Activated CD8-positive, alpha-beta memory T cell treated with anti-CD3 and anti-CD28 coated beads, Interleukin-2, amount 50 U/mL, for 1 hour (primary cell): ENCODE results near the gene SLC12A7.
"Not testable (repeated sequence)": the region's sequence is repeated elsewhere in the genome, so short reads cannot be mapped to it uniquely, and the experiment has no call there.

Source experiments
- DNase-seq: peaks from one replicate; pipeline ENCODE4 v3.0.0-alpha.2; 2020; ENCODE audit errors: extremely low read depth

The SLC12A7 gene

DNA sequence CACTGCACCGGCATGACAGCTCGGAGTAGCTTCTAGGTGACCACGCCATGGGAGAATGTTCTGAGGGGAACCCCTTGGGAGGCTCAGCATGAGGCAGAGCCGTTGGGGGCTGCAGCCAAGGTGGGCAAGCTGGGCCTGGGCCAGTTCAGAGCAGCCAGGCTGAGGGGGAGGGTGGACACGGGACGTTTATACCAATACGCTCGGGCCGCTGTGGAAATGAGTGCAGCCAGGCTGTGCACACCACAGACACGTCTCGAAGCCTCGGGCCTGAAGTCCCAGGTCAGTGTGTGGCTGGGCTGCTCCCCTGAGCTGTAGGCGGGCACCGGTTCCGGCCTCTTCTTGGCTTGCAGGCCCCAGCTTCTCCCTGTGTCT lies 28.9 kb upstream of the SLC12A7 start:
- no peak for DNase-seq

DNA sequence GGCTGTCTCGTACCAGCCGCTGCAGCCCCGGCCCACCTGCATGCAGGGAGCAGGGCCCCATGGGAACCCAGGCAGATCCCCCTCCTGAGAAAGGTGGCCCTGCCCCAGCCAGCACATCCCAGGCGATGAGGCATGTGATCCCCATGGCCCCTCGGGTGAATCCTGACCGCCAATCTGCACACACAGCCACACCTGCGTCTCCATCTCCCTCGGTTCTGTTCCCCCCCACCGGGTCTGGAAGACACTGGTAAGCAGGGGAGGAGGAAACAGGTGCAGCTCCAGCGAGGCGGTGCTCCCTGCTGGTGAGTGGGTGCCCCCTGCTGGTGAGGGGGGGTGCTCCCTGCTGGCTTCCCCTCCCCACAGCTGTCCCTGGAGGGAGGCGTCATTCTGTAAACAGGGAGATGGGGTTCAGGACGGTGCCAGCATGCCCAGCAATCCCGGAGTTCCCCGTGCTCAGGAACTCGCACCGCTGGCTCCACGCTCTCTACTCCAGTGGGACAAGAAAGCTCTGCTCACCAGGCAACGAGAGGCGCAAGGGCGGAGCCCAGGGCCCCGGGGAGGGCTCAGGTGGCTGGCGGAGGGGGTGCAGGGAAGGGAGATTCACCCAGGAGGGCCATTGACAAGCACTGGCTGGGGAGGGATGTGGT lies 28.4 kb upstream of the SLC12A7 start:
- DNase-seq: peak; percentile 57

DNA sequence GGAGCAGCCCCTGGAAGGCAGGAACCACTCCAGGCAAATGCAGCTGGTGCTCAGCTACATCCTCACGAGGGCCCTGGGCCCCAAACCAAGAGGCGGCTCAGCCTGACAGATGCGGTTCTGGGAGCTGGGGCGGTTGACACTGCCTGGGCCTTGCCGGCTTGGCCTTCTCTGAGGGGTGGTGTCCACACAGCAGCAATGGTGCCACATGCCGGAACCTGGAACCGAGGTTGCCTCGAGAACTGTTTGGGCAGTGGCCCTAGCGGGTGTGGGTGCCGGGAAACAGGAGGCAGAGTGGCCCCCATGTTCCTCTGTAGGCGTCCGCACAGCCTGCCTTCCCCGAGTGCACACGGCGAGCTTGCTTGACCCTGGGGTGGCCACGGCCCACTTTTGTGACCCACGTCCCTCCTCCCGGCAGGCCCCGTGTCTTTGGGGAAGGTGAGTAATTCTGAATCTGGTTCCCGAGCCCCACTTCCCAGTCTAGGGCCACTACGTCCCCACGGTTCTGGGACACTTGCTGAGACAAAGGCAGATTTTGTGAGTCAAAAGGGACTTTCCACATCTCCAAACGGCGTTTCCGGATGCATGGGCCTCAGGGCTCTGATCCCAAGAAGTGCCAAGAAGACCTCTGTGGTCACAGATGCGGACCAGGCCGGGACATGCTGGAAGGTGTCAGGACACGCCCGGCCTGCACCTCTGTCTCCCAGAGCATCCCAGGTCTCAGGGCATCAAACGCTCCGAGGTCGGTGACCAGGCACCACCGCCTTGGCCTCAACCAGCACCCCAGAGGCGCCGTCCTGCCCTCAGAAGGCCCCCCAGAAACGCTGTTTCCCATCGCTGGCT lies 27.7 kb upstream of the SLC12A7 start:
- DNase-seq: no peak

DNA sequence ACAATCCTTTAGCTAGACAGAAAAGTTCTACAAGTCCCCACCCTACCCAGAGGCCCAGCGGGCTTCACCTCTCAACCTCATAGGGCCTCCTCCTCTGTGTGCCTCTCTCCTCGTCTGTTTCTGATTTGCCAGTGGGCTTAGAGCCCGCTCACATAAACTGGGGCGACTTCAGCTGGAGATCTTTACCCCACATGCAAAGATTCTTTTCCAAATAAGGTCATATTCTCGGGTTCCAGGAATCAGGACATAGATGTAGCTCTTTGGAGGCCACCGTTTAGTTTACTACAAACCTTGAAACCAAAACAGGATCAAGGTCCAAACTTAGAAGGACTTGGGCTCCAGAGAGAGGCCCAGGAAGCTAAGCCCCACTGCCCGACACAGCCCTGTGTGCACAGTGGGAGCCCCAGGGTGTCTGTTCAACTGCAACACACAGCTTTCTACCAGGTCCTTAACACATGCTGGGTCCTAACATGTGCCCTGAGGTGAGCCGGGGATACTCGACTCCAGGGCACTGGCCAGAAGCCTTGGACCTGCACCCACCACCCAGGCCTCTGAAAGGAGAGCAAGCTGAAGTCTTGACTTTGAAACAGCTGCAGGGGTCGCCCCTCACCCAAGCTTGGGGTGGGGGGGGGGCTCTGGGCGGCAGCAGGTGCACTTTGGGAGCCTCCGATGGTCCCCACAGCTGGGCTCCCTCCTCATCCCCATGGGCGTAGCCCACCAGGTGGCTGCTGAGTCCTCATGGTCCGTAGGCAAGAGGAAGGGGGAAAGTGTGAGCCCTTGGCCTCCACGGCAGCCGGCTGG lies 26.8 kb upstream of the SLC12A7 start:
- no peak for DNase-seq

DNA sequence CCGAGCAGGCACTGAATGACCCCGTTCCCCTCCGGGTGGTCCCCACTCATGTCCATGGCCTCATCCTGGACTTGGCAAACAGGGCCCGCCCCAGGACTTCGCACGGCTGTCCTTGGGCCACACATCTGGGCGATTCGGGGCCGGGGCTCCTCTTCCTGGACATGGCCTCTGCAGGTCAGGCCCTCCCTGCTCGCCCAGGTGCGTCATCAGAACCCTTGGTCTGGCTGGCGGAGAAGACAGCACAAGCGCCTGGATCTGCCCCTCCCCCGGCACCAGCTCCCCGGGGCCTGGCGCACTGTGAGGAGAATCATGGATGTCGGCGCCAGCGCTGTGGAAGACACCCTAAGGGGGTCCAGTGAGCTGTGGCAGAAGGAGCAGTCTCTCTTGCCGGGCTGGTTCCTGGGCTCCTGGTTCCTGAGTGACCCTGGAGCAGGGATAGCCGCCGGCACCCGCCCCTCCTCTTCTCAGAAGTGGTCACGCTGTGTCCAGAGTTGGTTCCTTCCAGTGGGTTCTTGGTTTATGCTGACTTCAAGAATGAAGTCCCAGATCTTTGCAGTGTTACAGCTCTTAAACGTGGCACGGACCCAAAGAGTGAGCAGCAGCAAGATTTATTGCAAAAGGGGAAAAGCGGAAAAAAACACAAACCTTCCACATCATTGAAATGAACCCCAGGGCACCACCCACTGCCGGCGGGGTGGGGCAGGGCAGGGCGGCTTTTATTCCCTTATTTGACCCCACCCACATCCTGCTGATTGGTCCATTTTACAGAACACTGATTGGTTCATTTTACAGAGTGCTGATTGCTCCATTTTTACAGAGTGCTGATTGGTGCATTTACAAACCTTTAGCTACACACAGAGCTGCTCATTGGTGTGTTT lies 25.9 kb upstream of the SLC12A7 start:
- no peak for DNase-seq

DNA sequence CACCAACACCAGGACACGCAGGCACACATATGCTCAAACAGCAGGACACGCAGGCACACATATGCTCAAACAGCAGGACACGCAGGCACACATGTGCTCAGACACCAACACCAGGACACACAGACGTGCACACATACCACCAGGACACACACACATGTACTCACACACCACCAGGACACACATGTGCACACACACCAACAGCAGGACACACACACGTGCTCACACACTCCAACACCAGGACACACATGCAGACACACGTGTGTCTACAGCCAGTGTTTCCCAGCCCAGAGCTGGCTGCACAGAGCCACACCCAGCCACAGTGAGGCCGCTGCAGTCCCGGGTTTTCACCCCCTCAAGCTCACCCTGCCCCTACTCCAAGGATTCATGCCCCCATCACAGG lies 25.0 kb upstream of the SLC12A7 start:
- no peak for DNase-seq

DNA sequence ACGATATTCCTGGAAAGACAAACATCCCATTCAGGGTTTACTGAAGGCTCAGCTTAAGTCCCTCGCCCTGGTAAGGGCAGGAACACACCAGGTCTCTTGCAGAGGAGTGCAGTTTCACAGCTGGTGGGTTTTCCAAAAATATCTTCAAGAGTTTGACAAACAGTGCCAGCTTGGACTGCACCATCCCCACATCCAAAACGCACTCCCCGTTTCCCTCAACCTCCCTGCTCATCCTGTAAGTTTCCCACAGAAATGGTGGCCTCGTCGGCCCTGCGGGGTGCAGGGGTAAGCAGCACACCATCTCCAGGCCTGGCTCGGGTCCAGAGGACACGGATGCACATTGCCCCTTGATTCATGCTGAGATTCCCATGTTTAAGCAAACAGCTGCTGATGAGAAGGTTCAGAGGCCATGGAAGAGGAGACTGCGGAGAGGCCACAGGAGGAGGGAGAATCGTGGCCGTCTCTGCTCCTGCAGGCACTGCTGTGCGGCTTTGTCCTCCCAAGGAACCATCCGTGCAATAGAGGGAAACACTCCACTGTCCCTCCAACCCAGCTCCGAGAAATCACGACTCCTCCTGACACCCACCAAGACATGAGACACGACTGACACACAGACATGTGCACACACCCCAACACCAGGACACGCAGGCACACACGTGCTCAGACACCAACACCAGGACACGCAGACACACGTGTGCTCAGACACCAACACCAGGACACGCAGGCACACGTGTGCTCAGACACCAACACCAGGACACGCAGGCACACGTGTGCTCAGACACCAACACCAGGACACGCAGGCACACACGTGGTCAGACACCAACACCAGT lies 24.0 kb upstream of the SLC12A7 start:
- no peak for DNase-seq

DNA sequence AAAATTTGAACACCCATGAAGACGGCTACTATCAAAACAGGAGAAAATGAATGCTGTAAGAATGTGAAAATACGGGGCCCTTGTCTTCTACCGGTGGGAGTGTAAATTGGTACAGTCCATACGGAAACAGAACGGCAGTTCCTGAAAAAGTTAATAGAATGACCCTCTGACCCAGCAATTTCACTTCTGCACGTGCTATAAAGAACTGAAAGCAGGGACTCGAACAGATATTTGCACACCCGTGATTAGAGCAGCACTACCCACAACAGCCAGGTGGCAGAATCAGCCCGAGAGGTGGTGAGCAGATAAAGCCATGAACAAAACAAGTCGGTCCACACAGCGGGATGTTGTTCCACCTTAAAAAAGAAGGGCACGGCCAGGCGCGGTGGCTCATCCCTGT lies 22.6 kb upstream of the SLC12A7 start:
- DNase-seq: no peak

DNA sequence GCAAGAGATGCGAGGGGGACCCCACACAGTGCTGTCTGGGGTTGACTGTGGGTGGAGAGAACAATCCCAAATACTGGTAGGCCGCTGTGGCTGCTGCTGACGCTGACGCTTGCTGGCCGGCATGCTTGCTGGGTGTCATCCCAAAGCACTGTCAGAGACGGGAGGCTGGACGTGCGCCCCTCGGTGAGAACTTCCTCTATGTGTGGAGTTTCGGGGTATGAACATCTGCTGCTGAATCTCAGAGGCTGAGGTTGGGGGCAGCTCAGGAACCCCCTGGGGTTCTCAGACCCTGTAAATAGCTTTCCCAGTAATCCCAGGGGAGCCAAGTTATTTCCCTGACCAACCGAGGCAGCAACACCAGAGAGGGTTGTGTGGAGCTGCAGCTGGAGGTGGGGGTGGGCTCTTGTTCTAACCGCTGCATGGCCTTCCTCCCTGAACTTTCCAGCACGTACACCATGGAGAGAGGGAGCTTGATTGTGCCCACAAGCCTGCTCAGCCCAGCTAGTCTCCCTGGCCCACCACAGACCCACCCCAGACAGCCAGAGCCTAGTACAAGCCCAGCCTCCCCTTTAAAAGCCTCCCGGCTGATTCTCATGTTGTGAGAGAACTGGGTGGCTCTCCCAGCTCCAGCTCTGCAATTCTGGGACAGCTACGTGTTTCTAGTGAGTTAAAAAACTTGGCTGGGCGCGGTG lies 21.8 kb upstream of the SLC12A7 start:
- no peak for DNase-seq

DNA sequence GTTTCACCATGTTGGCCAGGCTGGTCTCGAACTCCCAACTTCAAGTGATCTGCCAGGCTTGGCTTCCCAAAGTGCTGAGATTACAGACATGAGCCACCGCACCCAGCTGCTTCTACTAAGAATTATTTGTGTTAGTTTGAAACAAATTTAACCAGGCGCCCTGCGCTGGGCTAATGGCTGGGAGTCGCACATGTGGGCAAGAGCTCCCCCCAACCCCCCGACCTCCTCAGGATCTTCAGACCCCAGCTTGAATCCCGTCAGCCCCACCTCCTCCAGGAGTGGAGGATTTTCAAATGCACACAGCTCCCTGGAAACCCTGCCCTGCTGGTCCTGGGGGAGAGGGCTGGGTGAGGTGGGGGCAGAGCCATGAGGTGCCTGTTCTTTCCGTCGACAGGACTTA lies 21.2 kb upstream of the SLC12A7 start:
- no peak for DNase-seq

DNA sequence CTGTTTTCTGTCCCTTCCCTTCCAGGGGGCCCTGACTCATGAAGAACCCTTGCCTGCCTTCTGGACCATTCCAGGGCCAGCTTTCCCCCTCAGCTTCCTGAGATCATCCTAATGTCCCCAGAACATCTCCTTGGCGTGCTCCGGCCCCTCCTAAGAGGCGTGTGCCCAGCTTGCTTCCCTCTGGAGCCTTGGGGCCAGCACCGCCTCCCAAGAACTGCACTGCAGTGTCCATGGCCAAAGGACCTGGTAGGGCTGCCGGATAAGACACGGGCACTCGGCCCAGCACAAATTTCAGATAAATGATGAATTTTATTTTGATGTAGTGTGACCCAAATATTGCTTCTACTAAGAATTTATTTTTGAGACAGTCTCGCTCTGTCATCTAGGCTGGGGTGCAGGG lies 20.7 kb upstream of the SLC12A7 start:
- no peak for DNase-seq

DNA sequence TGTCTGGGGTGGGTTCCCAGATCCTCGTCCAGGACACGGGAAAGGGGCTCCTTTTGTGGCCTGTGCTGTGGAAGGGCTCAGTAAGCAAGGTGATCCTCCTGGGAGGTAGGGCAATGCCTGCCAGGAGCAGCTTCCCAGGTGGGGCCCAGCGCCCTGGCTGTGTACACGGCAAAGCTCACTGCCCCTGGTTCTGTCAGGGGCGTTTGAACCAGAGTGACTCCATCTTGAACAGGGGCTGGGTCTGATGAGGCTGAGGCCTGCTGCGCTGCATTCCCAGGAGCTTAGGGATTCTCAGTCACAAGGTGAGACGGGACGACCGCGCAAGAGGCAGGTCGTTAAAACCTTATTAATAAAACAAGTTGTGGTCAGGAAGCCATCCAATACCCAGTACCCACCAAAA lies 19.9 kb upstream of the SLC12A7 start:
- DNase-seq: no peak

DNA sequence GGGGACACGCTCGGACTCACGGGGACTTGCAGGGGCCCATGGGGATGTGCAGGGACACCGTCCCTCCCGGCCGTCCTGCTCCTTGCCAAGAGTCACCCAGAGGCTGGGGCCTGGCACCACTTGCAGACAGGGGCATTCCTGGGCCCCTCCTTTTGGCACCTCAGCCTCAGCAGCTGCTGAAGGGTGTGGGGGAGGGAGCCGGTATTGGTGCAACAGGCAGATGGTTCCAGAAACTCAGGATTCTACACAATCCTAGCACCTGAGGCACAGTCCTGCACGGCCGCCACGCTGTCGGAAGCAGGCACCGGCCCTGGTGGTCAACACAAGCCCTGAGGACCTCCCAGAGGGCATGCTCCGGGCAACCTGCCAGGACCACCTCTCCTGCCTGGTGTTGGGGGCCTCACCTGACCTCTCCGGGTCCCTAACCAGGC lies 19.3 kb upstream of the SLC12A7 start:
- no peak for DNase-seq

DNA sequence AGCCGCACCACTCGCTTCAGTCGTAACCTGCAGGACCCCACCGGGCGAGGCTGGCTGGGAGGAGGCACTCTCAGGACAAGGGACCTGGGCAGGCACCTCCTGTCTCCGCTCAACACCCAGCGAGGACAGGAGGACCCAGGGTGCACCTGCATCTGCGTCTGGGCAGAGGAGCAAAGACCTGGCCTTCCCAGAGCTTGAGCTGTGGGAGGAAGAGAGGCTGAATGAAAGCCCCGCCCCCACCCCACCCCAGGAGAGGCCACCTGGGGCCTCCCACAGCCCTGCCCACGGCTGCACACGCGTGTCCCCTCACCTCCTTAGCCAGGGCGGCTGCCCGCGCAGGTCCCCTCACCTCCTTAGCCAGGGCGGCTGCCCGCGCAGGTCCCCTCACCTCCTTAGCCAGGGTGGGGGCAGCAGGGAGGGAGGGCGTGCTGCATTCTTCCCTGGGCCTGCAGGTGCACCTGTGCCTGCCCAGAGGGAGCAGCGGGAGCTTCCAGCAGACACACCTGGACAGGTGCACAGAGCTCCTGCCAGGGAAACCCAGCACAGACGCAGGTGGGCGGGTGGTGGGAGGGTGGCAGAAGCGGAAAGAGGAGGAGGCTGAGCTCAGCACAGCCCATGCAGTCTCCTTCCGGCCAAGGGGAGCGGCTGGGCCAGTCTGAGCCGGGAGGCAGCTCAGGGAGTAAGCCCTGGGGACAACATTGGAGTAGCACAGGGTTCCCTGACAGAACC lies 18.5 kb upstream of the SLC12A7 start:
- no peak for DNase-seq

DNA sequence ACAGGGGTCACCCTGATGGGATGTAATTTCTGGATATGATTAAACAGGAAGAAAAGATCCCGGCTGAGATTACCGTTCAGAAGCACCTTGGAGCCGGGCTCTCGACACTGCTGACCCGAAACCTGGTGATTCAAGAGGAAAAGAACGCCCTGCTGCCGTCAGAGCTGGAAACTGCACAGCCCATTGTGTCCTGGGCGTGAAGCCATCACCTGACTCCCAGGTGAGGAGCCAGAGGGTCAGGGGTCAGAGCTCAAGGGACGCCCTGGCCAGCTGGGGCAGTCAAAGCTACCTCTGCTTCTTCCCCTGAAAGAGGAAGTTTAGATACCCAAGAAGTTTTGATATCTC lies 17.8 kb upstream of the SLC12A7 start:
- no peak for DNase-seq

DNA sequence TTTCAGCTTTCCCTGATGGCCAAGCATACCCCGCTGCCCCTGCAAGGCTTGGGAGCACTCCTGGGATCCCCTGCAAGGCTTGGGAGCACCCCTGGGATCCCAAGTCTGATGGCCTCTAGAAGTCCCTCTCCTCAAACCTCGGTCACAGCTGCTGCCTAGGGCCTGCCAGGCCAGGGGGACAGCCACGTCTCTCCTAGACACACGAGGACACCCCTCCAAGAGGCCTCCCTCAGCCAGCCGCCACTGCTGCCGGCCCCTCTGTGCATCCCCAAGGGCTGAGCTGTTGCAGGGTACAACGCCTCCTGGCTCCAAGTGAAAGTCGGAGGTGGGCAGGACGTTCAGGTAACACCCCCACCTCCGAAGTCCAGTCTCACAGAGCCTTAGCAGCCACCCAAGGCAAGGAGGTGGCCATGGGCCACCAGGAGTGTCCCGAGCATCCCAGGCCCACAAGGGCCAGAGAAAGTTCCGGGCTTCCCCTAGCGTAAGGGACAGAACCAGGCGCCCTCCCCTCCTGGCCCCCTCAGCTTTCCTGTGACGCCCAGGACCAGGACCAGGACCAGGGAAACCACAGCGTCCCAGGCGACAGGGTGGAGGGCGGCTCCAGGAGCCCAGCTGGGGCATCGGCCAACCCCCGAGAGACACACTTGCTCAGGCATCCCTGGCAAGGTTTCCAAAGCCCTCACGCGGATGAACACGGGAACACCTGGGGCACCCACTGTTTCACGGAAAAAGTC lies 17.3 kb upstream of the SLC12A7 start:
- DNase-seq: no peak

DNA sequence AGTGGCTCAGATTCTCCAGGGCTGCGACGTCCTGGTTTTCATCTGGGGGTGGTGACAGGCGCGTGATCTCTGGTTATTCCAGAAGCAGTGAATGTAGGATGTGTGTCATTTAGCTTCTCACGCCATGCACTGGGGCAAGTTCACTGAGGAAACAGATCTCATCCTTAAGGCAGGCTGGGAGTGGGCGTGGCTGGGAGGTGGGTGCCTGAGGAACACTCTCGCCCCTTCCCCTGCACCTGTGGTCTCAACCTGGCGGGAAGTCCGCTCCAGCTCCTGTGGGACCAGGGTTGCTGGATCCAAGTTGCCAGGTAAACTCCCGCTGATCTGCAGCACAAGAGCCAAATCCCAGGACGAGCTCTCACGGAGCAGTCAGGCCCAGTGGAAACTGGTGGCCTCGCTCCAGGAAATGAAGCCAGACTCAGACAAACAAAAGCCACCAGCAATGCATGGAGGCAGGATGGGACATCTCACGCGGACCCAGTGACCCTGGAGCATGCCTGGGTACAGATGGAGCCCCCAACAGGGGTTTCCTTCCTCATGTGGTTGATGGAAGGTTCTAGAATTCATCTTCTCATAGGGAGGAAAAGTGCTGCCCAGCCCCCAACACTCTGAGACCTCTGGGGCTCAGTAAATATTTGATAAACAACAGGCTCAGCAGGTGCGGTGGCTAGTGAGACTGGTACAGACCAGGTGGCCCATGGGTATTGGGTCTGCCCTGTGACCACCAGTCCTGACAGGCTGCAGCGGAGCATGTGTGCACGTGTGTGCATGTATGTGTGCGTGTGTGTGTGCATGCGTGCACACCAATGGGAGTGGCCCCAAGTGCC lies 16.3 kb upstream of the SLC12A7 start:
- DNase-seq: no peak

DNA sequence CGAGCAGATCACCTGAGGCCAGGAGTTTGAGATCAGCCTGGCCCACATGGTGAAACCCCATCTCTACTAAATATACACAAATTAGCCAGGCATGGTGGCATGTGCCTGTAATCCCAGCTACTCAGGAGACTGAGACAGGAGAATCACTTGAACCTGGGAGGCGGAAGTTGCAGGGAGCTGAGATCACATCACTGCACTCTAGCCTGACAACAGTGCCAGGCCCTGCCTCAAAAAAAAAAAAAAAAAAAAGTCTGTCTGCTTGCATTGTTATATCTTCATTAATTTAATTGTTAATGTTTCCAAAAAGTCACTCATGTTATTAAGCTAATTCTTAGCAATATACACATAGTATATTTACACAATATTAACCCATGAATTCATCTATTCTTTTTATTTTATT lies 13.8 kb upstream of the SLC12A7 start:
- not testable (repeated sequence) for DNase-seq
